SJCRH30 (cell line): ENCODE results near the gene FGGY. TPM values are rescaled to one million over a fixed set of nuclear protein-coding genes. Genes with fewer than 3 reads are reported as not detected.
"Not testable (repeated sequence)": the region's sequence is repeated elsewhere in the genome, so short reads cannot be mapped to it uniquely, and the experiment has no call there.

Source experiments
- DNase-seq, 2 experiments: peaks; one replicate each; pipeline ENCODE4 v3.0.0-alpha.2; 2015 to 2020
- H3K27ac ChIP-seq: fragments of 250-450 bp; sonication (Bioruptor Pico); 2 replicates; pipeline ENCODE4 v1.5.1; 2020; ENCODE audit warnings: mild to moderate bottlenecking, moderate library complexity
- H3K27me3 ChIP-seq: fragments of 250-450 bp; sonication (Bioruptor Pico); 2 replicates; pipeline ENCODE4 v1.5.1; 2020; ENCODE audit warnings: mild to moderate bottlenecking, moderate library complexity
- H3K36me3 ChIP-seq: fragments of 250-450 bp; sonication (Bioruptor Pico); 2 replicates; pipeline ENCODE4 v1.5.1; 2020; ENCODE audit warnings: mild to moderate bottlenecking, moderate library complexity
- H3K4me1 ChIP-seq: fragments of 250-450 bp; sonication (Bioruptor Pico); 2 replicates; pipeline ENCODE4 v1.5.1; 2020; ENCODE audit warnings: mild to moderate bottlenecking, moderate library complexity
- H3K4me3 ChIP-seq: fragments of 250-450 bp; sonication (Bioruptor Pico); 2 replicates; pipeline ENCODE4 v1.5.1; 2020; ENCODE audit warnings: mild to moderate bottlenecking, moderate library complexity
- H3K9me3 ChIP-seq: fragments of 250-450 bp; sonication (Bioruptor Pico); replicated peaks from 2 replicates; pipeline ENCODE4 v1.5.1; 2020; ENCODE audit warnings: mild to moderate bottlenecking, moderate library complexity
- total RNA-seq: library from RNA; depleted of rRNA; stranded (reverse); fragments of >200 nt; shearing (Covaris generic); gene quantifications from 2 replicates; pipeline ENCODE4 v1.2.3, GENCODE V29; 2014; rRNA removed

FGGY gene
- 31.8 and 37.0 TPM in 2 replicates for total RNA-seq

GRCh38 chr1:59296358-59297256 lies at the start of gene FGGY:
TSS of gene FGGY (plus strand) at chr1:59297094. CDS start at chr1:59321550, 24,456 bp downstream.
- Histone ChIP-seq H3K27me3 (no peaks in the 10 kb centered on the region), H3K4me1 (peaks cover 9% of the 10 kb centered on the region), H3K4me3 (peak within 1 kb of the TSS; percentile 56), H3K27ac (peak within 1 kb of the TSS; percentile 95), H3K36me3 (no peaks in the 10 kb centered on the region), H3K9me3 (no peaks in the 10 kb centered on the region)
- DNase-seq = peak; percentile 99

- Histone ChIP-seq H3K27me3 (no peaks in the 10 kb centered on the region), H3K27ac (no peak overlapping the region), H3K4me1 (peaks cover 6% of the 10 kb centered on the region; the same call in 1 of the 2 replicates), H3K9me3 (peaks cover 29% of the 10 kb centered on the region), H3K4me3 (no peak overlapping the region), H3K36me3 (no peaks in the 10 kb centered on the region)
- DNase-seq = no peak
Measured at GRCh38 chr1:59248758-59249157, 48.1 kb upstream of the FGGY start.

GRCh38 chr1:59249396-59250137 lies 47.3 kb upstream of the FGGY start:
- Histone ChIP-seq H3K27ac (no peak overlapping the region), H3K27me3 (no peaks in the 10 kb centered on the region), H3K36me3 (no peaks in the 10 kb centered on the region), H3K4me3 (no peak overlapping the region), H3K4me1 (no peaks in the 10 kb centered on the region), H3K9me3 (peaks cover 25% of the 10 kb centered on the region)
- DNase-seq = no peak

- not testable (repeated sequence) for H3K4me1 ChIP-seq, H3K36me3 ChIP-seq, H3K27me3 ChIP-seq, H3K27ac ChIP-seq, DNase-seq, H3K4me3 ChIP-seq
- peaks cover 17% of the 10 kb centered on the region for H3K9me3 ChIP-seq
Measured at GRCh38 chr1:59251061-59251460, 45.8 kb upstream of the FGGY start.

GRCh38 chr1:59256429-59256828 lies 40.5 kb upstream of the FGGY start:
- not testable (repeated sequence) for H3K27ac ChIP-seq, H3K4me1 ChIP-seq, H3K9me3 ChIP-seq, H3K27me3 ChIP-seq, H3K36me3 ChIP-seq, H3K4me3 ChIP-seq, DNase-seq

GRCh38 chr1:59258412-59259032 lies 38.4 kb upstream of the FGGY start:
- H3K4me1 ChIP-seq = no peaks in the 10 kb centered on the region
- H3K4me3 ChIP-seq = no peak overlapping the region
- DNase-seq = no peak
- no peak overlapping the region for H3K27ac ChIP-seq
- H3K36me3 ChIP-seq = no peaks in the 10 kb centered on the region
- 0 out of 2 replicates have a peak, but pooled peaks cover 2% of the 10 kb centered on the region for H3K9me3 ChIP-seq
- H3K27me3 ChIP-seq = no peaks in the 10 kb centered on the region

GRCh38 chr1:59261537-59261936 lies 35.4 kb upstream of the FGGY start:
- H3K9me3 ChIP-seq = 0 out of 2 replicates have a peak, but pooled peaks cover 2% of the 10 kb centered on the region
- no peak overlapping the region for H3K27ac ChIP-seq
- H3K4me1 ChIP-seq = no peaks in the 10 kb centered on the region
- H3K4me3 ChIP-seq = no peak overlapping the region
- no peaks in the 10 kb centered on the region for H3K36me3 ChIP-seq
- no peaks in the 10 kb centered on the region for H3K27me3 ChIP-seq
- DNase-seq = no peak

GRCh38 chr1:59262631-59263030 lies 34.3 kb upstream of the FGGY start:
- Histone ChIP-seq H3K36me3 (no peaks in the 10 kb centered on the region), H3K4me1 (no peaks in the 10 kb centered on the region), H3K27ac (no peak overlapping the region), H3K9me3 (no peaks in the 10 kb centered on the region), H3K27me3 (no peaks in the 10 kb centered on the region), H3K4me3 (no peak overlapping the region)
- no peak for DNase-seq

GRCh38 chr1:59263111-59263510 lies 33.8 kb upstream of the FGGY start:
- Histone ChIP-seq H3K27me3 (no peaks in the 10 kb centered on the region), H3K27ac (no peak overlapping the region), H3K4me1 (no peaks in the 10 kb centered on the region), H3K4me3 (no peak overlapping the region), H3K36me3 (no peaks in the 10 kb centered on the region), H3K9me3 (no peaks in the 10 kb centered on the region)
- no peak for DNase-seq

GRCh38 chr1:59265622-59266021 lies 31.3 kb upstream of the FGGY start:
- H3K9me3 ChIP-seq = no peaks in the 10 kb centered on the region
- no peak for DNase-seq
- no peaks in the 10 kb centered on the region for H3K4me1 ChIP-seq
- no peaks in the 10 kb centered on the region for H3K27me3 ChIP-seq
- no peak overlapping the region for H3K4me3 ChIP-seq
- no peaks in the 10 kb centered on the region for H3K36me3 ChIP-seq
- no peak overlapping the region for H3K27ac ChIP-seq

- no peak overlapping the region for H3K4me3 ChIP-seq
- no peaks in the 10 kb centered on the region for H3K4me1 ChIP-seq
- 0 out of 2 replicates have a peak, but pooled peaks cover 5% of the 10 kb centered on the region for H3K9me3 ChIP-seq
- DNase-seq = no peak
- H3K27ac ChIP-seq = no peak overlapping the region
- no peaks in the 10 kb centered on the region for H3K27me3 ChIP-seq
- no peaks in the 10 kb centered on the region for H3K36me3 ChIP-seq
Measured at GRCh38 chr1:59266180-59266926, 30.5 kb upstream of the FGGY start.

- Histone ChIP-seq H3K9me3 (peaks cover 5% of the 10 kb centered on the region; the same call in 1 of the 2 replicates), H3K4me3 (no peak overlapping the region), H3K27ac (no peak overlapping the region), H3K36me3 (no peaks in the 10 kb centered on the region), H3K4me1 (no peaks in the 10 kb centered on the region), H3K27me3 (no peaks in the 10 kb centered on the region)
- no peak for DNase-seq
Measured at GRCh38 chr1:59266927-59267293, 30.0 kb upstream of the FGGY start.

- Histone ChIP-seq H3K9me3 (peaks cover 5% of the 10 kb centered on the region), H3K4me3 (no peak overlapping the region), H3K4me1 (peaks cover 10% of the 10 kb centered on the region), H3K27ac (no peak overlapping the region), H3K27me3 (no peaks in the 10 kb centered on the region), H3K36me3 (no peaks in the 10 kb centered on the region)
- no peak for DNase-seq
Measured at GRCh38 chr1:59268406-59268805, 28.5 kb upstream of the FGGY start.

- H3K36me3 ChIP-seq = no peaks in the 10 kb centered on the region
- no peak for DNase-seq
- H3K9me3 ChIP-seq = peaks cover 5% of the 10 kb centered on the region
- no peak overlapping the region for H3K27ac ChIP-seq
- peaks cover 10% of the 10 kb centered on the region for H3K4me1 ChIP-seq
- H3K4me3 ChIP-seq = no peak overlapping the region
- no peaks in the 10 kb centered on the region for H3K27me3 ChIP-seq
Measured at GRCh38 chr1:59271561-59272260, 25.2 kb upstream of the FGGY start.
